Stomach (tissue), 4 donors: ENCODE data around the gene OSBPL6.

Experiments used
- EP300 ChIP-seq: sonication (generic); formaldehyde crosslinking; IDR thresholded peaks from one replicate; pipeline ENCODE4 v1.6.1; 2017; ENCODE audit warnings: antibody characterized with exemption
- POLR2A ChIP-seq, 4 donors: fragments of 450-650 bp; IDR thresholded peaks; one replicate each; pipeline ENCODE4 v1.6.1; 2016; ENCODE audit warnings: antibody characterized with exemption in 4 of 4, control low read depth in 2 of 4, mild to moderate bottlenecking in 1 of 4, moderate library complexity in 1 of 4
- POLR2AphosphoS5 ChIP-seq, 3 donors: sonication (generic); formaldehyde crosslinking; IDR thresholded peaks; one replicate each; pipeline ENCODE4 v1.6.1; 2016; ENCODE audit warnings: antibody characterized with exemption in 3 of 3
- TF ChIP-seq, protein P1 (sequence below), 7 experiments: fragments of 450-650 bp in 4 of 7; fragments of 200-600 bp in 3 of 7; sonication (generic) in 3 of 7; IDR thresholded peaks; one replicate each; pipeline ENCODE4 v1.5.1; 2016 to 2019; ENCODE audit warnings: antibody characterized with exemption in 7 of 7, control low read depth in 2 of 7, mild to moderate bottlenecking in 1 of 7

- TF ChIP-seq POLR2AphosphoS5 (IDR thresholded peaks at IDR 0.05), result no peak
- TF ChIP-seq, protein P1, sequence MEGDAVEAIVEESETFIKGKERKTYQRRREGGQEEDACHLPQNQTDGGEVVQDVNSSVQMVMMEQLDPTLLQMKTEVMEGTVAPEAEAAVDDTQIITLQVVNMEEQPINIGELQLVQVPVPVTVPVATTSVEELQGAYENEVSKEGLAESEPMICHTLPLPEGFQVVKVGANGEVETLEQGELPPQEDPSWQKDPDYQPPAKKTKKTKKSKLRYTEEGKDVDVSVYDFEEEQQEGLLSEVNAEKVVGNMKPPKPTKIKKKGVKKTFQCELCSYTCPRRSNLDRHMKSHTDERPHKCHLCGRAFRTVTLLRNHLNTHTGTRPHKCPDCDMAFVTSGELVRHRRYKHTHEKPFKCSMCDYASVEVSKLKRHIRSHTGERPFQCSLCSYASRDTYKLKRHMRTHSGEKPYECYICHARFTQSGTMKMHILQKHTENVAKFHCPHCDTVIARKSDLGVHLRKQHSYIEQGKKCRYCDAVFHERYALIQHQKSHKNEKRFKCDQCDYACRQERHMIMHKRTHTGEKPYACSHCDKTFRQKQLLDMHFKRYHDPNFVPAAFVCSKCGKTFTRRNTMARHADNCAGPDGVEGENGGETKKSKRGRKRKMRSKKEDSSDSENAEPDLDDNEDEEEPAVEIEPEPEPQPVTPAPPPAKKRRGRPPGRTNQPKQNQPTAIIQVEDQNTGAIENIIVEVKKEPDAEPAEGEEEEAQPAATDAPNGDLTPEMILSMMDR (IDR thresholded peaks at IDR 0.05), result no peak
- TF ChIP-seq POLR2A (IDR thresholded peaks at IDR 0.05), result no peak
- no peak for TF ChIP-seq EP300
These were observed 97.4 kb downstream of the OSBPL6 start for GRCh38 chr2:178291703-178292102.
